HG03280 (cell line): Measurements from ENCODE around the gene BNIP3.
"Not testable (repeated sequence)": the region's sequence is repeated elsewhere in the genome, so short reads cannot be mapped to it uniquely, and the experiment has no call there.

Experiments used
- ATAC-seq: cut with Tn5 transposase; IDR thresholded peaks from one replicate; pipeline ENCODE4 v1.9.1; 2021; ENCODE audit warnings: mild to moderate bottlenecking, moderate library complexity; ENCODE audit not compliant: unreplicated experiment

Gene BNIP3

GRCh38 chr10:131954356-131954965 is 27.3 kb downstream of the BNIP3 start:
- no peak for ATAC-seq

DNA sequence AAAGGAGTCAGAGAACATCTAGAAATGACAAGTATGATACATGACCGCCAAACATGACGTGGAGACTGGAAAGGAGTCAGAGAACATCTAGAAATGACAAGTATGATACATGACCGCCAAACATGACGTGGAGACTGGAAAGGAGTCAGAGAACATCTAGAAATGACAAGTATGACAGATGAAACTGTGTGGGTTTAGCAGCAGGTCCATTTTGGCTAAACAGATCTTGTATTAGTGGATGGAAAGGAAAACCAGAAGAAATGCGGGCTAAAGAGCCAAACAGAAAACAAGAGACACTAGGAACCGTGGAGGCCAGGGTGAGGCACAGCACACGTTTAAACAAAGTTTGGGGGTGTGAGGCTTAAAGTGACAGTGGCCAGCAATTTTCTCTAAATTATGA is 31.8 kb downstream of the BNIP3 start:
- ATAC-seq = not testable (repeated sequence)

DNA sequence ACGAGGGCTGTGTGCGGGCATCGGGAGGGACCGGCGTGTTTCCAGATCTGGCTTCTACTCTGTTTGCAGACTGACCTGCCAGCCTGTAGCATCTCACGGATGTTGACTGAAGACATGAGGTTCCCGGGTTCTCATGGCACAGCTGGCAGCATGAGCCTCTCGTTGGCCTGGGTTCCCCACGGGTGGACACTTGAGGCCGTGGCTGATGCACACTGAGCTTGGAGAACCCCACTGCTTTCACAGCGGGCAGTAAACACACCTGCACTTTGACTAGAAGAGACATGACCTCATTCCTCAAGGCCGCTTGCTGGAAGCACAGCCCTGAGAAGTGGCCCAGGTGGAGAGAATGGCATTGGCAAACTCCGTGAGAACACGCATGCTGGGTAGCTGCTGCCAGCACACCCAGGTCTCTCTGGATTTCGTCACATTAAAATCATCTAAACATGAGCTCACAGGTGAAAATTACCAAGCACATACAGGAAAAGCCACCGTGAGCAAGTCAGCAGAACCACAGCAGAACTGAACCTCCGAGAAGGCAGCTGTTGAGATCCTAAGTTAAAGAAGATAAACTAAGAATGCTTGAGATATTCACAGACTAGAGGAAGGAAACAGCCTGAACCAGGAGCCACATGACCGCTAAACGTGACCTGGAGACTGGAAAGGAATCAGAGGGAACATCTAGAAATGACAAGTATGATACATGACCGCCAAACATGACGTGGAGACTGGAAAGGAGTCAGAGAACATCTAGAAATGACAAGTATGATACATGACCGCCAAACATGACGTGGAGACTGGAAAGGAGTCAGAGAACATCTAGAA is 32.5 kb downstream of the BNIP3 start:
- no peak for ATAC-seq

DNA sequence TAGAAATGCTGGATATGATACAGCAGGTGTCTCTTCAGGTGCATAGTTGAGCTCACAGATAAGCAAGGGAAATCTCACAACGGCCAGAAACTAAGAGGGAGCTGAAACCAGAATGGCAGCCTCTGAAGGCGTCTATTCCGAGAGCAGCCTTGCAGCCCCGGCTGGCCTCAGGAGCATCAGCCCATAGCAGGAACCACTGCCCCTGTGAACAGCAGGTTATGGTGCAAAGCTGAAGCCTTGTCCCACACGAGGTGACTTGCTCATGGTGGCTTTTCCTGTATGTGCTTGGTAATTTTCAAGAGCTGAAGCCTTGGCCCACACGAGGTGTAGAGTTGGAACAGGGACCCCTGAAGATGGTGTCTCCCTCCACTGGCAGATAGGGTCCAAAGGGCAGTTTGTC is 33.2 kb downstream of the BNIP3 start:
- no peak for ATAC-seq

DNA sequence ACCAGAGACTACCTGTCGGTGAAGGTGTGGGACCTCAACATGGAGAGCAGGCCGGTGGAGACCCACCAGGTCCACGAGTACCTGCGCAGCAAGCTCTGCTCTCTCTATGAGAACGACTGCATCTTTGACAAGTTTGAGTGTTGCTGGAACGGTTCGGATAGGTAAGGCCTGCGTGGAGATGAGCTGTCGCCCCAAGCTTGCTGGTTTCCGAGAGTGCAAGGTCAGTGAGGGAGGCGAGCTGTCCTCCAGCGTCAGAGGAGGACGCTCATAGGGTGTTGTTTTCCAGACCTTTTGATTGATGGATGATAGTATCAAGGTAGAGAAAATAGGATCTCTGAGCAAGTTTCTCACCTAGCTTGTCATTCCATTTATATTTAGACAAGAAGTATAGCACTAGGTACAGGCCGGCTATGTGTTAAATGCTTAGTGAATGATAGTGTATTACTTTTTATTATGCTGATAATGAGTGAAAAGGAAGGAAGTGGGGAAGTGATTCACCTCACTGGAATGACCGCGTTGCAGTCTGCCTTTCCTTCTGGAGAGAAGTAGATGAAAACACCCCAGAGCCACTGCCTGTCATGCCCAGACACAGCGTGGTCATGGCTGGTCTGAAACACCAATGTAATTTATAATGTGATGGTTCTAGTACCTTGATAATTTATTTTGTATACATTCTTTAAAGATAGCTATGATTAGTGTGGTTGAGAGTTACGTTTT is 33.9 kb downstream of the BNIP3 start:
- no peak for ATAC-seq

DNA sequence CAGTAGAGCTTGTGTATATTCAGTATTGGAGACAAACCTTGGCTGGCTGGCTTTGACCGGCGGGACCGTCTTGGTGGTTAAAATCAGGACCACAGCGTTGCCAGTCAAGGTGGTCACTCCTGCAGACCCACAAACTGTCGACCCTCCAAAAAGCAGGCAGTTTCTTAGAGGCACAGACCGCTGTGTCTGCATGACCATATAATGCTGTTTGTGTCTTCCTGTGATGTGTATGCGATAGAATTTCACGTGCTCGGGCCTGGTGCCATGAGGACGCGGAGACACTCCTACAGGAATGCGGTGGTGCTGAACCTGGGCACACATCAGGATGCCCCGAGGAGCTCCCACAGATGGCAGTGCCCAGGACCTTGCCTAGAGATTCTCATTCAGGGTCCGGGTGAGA is 34.8 kb downstream of the BNIP3 start:
- ATAC-seq = no peak

DNA sequence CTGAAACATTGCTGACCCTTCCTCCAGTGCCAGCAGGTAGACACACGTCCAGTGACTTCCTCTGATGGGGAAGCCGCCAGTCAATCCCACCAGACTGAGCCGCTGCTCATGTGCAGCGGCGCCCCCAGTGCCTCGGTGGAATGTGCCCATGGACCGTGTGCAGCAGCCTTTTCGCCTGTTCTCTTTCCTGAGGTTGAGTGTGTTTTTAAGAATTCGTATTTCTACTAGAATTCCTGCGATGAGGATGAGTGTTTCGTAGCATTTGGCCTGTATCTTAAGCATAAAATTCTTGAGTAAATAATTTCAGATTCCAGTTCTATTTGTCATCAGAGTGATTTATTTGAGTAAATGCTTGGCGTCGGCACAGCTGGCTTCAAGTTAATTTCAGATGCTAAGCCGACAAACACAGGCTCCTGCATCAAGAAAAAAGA is 35.4 kb downstream of the BNIP3 start:
- ATAC-seq = no peak

DNA sequence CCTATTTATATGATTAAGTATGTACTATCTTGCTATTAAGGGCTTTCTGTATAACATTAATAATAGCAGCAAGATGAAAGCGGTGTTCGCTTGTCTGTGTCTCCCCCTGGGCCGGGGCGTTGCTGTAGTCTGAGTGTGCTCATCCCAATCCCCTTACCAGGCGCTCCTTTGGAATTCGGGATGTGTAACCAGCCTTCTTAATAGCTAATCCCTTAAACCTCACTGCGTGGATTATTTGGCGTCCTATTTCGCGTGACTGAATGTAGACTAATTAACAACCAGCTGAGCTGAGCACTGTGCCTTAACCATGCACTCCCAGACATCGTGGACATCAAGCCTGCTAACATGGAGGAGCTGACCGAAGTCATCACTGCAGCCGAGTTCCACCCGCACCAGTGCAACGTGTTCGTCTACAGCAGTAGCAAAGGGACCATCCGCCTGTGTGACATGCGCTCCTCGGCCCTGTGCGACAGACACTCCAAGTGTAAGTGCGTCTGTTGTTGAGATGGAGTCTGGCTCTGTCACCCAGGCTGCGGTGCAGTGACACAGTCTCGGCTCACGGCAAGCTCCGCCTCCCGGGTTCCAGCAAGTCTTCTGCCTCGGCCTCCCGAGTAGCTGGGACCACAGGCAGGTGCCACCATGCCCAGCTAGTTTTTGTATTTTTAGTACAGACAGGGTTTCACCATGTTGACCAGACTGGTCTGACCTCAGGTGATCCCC is 36.6 kb downstream of the BNIP3 start:
- no peak for ATAC-seq

DNA sequence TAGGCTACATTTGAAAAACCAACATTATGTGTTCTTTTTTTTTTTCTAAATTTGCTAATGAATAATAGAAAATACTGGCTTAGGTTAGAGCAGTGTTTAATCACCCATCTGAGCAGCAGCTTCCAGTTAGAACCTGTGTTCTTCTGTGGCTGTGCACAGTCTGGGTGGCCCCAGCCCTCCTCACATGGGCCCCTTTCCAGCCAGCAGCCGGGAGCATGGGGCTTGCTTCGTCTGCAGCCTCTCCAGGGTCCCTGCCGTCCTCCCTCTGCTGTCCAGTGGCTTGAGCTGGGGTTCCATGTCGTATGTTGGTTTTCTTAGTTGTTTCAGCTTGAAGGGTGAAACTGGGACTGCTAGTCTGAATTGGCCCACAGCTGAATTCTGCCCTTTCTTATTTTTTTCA is 37.3 kb downstream of the BNIP3 start:
- no peak for ATAC-seq

- no peak for ATAC-seq
Measured at GRCh38 chr10:131943021-131943814, 38.5 kb downstream of the BNIP3 start.

GRCh38 chr10:131942455-131942854 is 39.3 kb downstream of the BNIP3 start:
- ATAC-seq = no peak

GRCh38 chr10:131938681-131939080 is 43.0 kb downstream of the BNIP3 start:
- no peak for ATAC-seq

DNA sequence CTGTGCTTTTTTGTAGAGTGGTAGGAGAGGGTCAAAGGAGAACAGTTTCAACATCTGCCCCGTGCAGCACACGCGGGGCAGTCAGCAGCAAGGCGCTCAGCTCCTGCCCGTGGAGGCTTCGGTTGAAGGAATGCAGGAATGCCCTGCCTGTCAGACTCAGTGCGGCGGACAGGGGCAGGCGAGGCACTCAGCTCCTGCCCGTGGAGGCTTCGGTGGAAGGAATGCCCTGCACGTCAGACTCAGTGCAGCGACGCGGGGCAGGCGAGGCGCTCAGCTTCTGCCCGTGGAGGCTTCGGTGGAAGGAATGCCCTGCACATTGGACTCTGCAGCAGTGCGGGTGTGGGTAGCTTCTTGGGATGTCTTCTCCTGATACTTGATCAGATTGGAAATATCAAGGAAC is 43.9 kb downstream of the BNIP3 start:
- ATAC-seq = no peak

DNA sequence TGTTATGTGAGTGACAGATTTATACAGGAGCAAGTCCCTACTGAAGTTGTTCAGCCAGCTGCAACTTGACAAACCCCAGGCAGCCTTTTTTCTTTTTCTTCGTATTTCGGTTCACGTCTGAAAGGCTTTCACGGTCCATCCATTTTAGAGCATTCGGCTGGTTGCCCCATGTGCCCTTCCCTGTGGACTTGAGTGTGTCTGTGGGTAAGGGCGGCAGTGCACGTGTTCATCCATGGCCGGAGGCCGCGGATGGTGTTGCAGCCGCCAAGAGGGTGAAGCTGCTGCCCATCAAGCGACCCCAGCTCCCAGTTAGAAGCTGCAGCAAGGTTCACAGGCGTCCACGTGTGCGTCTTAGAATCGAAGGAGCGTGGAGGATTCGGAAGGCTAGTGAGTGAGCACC is 45.0 kb downstream of the BNIP3 start:
- no peak for ATAC-seq

DNA sequence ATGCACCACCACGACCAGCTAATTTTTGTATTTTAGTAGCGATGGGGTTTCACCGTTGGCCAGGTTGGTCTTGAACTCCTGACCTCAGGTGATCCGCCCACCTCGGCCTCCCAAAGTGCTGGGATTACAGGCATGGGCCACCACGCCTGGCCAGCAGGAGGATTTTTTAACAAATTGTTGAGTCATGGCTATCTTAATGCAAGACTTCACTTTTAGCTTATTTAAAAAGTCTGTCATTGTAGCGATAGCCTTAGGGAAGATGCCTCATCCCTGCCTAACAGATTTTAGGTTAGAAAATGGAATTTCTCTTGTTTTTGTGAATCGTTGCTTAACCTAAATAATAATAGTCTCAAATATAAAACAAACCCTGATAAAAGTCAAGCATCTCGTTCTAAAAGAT is 45.4 kb downstream of the BNIP3 start:
- no peak for ATAC-seq

DNA sequence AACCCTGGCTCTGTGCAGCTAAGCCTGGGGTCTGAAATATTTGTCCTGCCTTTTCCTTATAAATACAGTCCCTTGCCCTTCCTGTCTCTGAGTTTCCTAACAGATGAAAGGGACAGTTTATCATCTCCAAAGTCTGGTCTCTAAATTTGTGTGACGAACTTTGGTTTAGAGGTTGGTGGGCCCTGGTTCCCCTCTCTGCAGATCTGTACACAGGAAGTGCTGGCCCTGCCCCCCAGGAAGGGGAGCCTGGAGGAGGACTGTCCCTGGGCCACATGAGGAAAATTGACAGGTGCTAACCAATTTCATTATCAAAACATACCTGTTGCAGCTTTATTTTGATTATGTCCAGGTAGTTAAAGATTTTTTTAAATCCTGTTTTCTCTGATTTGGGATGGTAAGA is 46.5 kb downstream of the BNIP3 start:
- ATAC-seq = no peak

DNA sequence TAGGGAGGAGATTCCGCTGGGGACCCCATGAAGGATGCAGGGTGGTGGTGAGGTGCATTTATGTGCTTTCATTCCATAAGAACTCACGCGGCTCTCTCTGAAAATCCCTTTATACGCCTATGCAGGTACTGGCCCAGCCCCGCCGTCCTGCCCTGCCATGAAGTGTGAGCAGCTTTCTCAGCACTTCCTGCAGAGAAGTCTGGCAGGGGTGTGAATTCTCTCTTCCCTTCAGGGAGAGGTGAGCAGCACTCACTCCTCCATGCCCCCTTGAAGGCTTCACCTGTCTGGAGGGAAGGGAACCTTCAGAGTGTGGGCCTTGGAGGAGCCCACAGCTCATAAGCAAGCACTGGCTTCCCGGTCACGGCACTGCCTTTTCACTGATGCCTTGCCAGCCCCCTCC is 47.0 kb downstream of the BNIP3 start:
- no peak for ATAC-seq

GRCh38 chr10:131933696-131934086 is 48.0 kb downstream of the BNIP3 start:
- ATAC-seq = no peak

DNA sequence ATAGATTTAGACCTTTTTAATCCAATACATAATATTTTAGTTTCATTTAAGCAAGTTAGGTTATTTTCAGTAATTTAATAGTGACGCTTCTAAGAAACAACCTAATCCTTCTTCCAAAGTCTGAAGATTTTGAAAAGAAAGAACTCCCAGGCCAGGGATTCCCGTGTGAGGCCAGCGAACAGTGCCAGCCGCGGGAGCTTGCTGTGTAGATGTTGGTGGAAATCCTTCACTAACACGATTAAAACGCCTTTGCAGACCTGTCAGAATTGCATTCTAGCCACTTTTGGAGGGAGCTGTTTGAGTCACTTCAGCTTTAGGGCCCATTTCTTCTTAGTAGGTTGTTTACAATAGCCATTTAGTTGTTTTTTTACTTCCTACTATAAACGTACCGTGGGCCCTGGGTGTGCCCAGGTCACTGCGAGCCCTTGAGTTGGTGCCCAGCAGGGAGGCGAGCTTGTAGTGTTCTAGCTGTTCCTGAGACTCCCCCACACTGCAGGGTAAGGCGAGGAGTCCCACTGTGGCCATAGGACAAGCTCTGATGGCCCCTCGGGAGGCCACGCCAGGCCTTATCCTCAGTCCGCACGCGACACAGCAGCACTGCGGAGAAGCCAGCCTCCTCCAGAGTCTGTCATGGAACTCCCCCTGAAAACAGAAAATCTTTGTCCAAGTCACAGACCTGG is 48.6 kb downstream of the BNIP3 start:
- ATAC-seq = no peak

- no peak for ATAC-seq
Measured at GRCh38 chr10:131931981-131932380, 49.7 kb downstream of the BNIP3 start.
